Stimulated activated CD4-positive, alpha-beta T cell treated with anti-CD3 and anti-CD28 coated beads, Interleukin-1b, Interleukin-23, amount 100 ng/mL, for 48 hours (primary cell): ENCODE results near the gene FHIT.

Source experiments
- DNase-seq: peaks from one replicate; pipeline ENCODE4 v3.0.0-alpha.2; 2020

The FHIT gene

GRCh38 chr3:61251174-61251972, at the start of gene FHIT:
Gene FHIT (minus strand): TSS chr3:61251452.
- peak; percentile 93 for DNase-seq

GRCh38 chr3:61300786-61301185, 49.5 kb upstream of the FHIT start:
- DNase-seq: no peak

- no peak for DNase-seq
These were observed 48.7 kb upstream of the FHIT start for GRCh38 chr3:61300006-61300380.

GRCh38 chr3:61299343-61300005, 48.2 kb upstream of the FHIT start:
- no peak for DNase-seq

GRCh38 chr3:61297821-61298220, 46.6 kb upstream of the FHIT start:
- no peak for DNase-seq

- no peak for DNase-seq
These were observed 37.2 kb upstream of the FHIT start for GRCh38 chr3:61288446-61288845.

- no peak for DNase-seq
These were observed 32.6 kb upstream of the FHIT start for GRCh38 chr3:61283876-61284275.

- no peak for DNase-seq
These were observed 27.5 kb upstream of the FHIT start for GRCh38 chr3:61278713-61279112.

- DNase-seq: no peak
These were observed 26.2 kb upstream of the FHIT start for GRCh38 chr3:61277411-61277810.

- DNase-seq: no peak
These were observed 18.2 kb upstream of the FHIT start for GRCh38 chr3:61269435-61269834.

- no peak for DNase-seq
These were observed 17.4 kb upstream of the FHIT start for GRCh38 chr3:61268644-61269043.

GRCh38 chr3:61264281-61264680, 13.0 kb upstream of the FHIT start:
- DNase-seq: no peak

GRCh38 chr3:61257148-61257547, 5.9 kb upstream of the FHIT start:
- DNase-seq: no peak

GRCh38 chr3:61253756-61254155, 2.5 kb upstream of the FHIT start:
- DNase-seq: no peak

- DNase-seq: no peak
These were observed 1.6 kb upstream of the FHIT start for GRCh38 chr3:61252836-61253235.

- DNase-seq: peak; percentile 39
These were observed 473 bp downstream of the FHIT start for GRCh38 chr3:61250784-61251173.

- no peak for DNase-seq
These were observed 2.8 kb downstream of the FHIT start for GRCh38 chr3:61248496-61248895.

- DNase-seq: no peak
These were observed 4.1 kb downstream of the FHIT start for GRCh38 chr3:61247191-61247590.

GRCh38 chr3:61239871-61240270, 11.4 kb downstream of the FHIT start:
- DNase-seq: no peak

GRCh38 chr3:61237858-61238257, 13.4 kb downstream of the FHIT start:
- no peak for DNase-seq

GRCh38 chr3:61236556-61236955, 14.7 kb downstream of the FHIT start:
- no peak for DNase-seq

- DNase-seq: no peak
These were observed 17.5 kb downstream of the FHIT start for GRCh38 chr3:61233746-61234145.

GRCh38 chr3:61231693-61232092, 19.6 kb downstream of the FHIT start:
- DNase-seq: no peak

GRCh38 chr3:61227799-61228198, 23.5 kb downstream of the FHIT start:
- no peak for DNase-seq
